ENCODE data around the gene PFDN4.

PFDN4 gene

GRCh38 chr20:54176610-54177009 lies 31.3 kb upstream of the PFDN4 start:
- Histone ChIP-seq H3K4me1 (ENCODE audit: control insufficient read depth, insufficient read depth, low read length, unreplicated experiment) (peaks cover 10% of the 10 kb centered on the region), H3K79me2 (ENCODE audit: control insufficient read depth, insufficient read depth, low read length, unreplicated experiment) (no peaks in the 10 kb centered on the region), H3K36me3 (ENCODE audit: insufficient read depth, low read length) (no peaks in the 10 kb centered on the region), H3K27ac (ENCODE audit: low read depth, low read length) (no peak overlapping the region), H3K4me3 (ENCODE audit: low read depth, low read length) (no peak overlapping the region), H2AFZ (ENCODE audit: low read length, unreplicated experiment) (no peak overlapping the region), H3K27me3 (ENCODE audit: insufficient read depth, low read length) (peaks cover 51% of the 10 kb centered on the region)

- Histone ChIP-seq H3K36me3 (ENCODE audit: insufficient read depth, low read length) (no peaks in the 10 kb centered on the region), H3K4me1 (ENCODE audit: control insufficient read depth, insufficient read depth, low read length, unreplicated experiment) (peaks cover 10% of the 10 kb centered on the region), H3K27me3 (ENCODE audit: insufficient read depth, low read length) (peaks cover 51% of the 10 kb centered on the region), H3K79me2 (ENCODE audit: control insufficient read depth, insufficient read depth, low read length, unreplicated experiment) (no peaks in the 10 kb centered on the region), H2AFZ (ENCODE audit: low read length, unreplicated experiment) (no peak overlapping the region), H3K27ac (ENCODE audit: low read depth, low read length) (no peak overlapping the region), H3K4me3 (ENCODE audit: low read depth, low read length) (no peak overlapping the region)
Measured at GRCh38 chr20:54177378-54177777, 30.5 kb upstream of the PFDN4 start.

- no peak overlapping the region for H3K27ac ChIP-seq (ENCODE audit: low read depth, low read length)
- peaks cover 10% of the 10 kb centered on the region for H3K4me1 ChIP-seq (ENCODE audit: control insufficient read depth, insufficient read depth, low read length, unreplicated experiment)
- H3K79me2 ChIP-seq (ENCODE audit: control insufficient read depth, insufficient read depth, low read length, unreplicated experiment) = no peaks in the 10 kb centered on the region
- peaks cover 51% of the 10 kb centered on the region for H3K27me3 ChIP-seq (ENCODE audit: insufficient read depth, low read length)
- H3K4me3 ChIP-seq (ENCODE audit: low read depth, low read length) = no peak overlapping the region
- H3K36me3 ChIP-seq (ENCODE audit: insufficient read depth, low read length) = no peaks in the 10 kb centered on the region
- no peak overlapping the region for H2AFZ ChIP-seq (ENCODE audit: low read length, unreplicated experiment)
Measured at GRCh38 chr20:54178256-54178655, 29.6 kb upstream of the PFDN4 start.

- Histone ChIP-seq H3K36me3 (ENCODE audit: insufficient read depth, low read length) (no peaks in the 10 kb centered on the region), H3K79me2 (ENCODE audit: control insufficient read depth, insufficient read depth, low read length, unreplicated experiment) (no peaks in the 10 kb centered on the region), H3K4me1 (ENCODE audit: control insufficient read depth, insufficient read depth, low read length, unreplicated experiment) (peaks cover under 1% of the 10 kb centered on the region), H3K27ac (ENCODE audit: low read depth, low read length) (no peak overlapping the region), H3K27me3 (ENCODE audit: insufficient read depth, low read length) (peaks cover 49% of the 10 kb centered on the region), H2AFZ (ENCODE audit: low read length, unreplicated experiment) (no peak overlapping the region), H3K4me3 (ENCODE audit: low read depth, low read length) (no peak overlapping the region)
Measured at GRCh38 chr20:54179946-54180345, 27.9 kb upstream of the PFDN4 start.

- Histone ChIP-seq H3K36me3 (ENCODE audit: insufficient read depth, low read length) (no peaks in the 10 kb centered on the region), H3K4me1 (ENCODE audit: control insufficient read depth, insufficient read depth, low read length, unreplicated experiment) (no peaks in the 10 kb centered on the region), H3K79me2 (ENCODE audit: control insufficient read depth, insufficient read depth, low read length, unreplicated experiment) (no peaks in the 10 kb centered on the region), H3K4me3 (ENCODE audit: low read depth, low read length) (no peak overlapping the region), H2AFZ (ENCODE audit: low read length, unreplicated experiment) (no peak overlapping the region), H3K27me3 (ENCODE audit: insufficient read depth, low read length) (peaks cover 58% of the 10 kb centered on the region), H3K27ac (ENCODE audit: low read depth, low read length) (no peak overlapping the region)
Measured at GRCh38 chr20:54180931-54181330, 27.0 kb upstream of the PFDN4 start.

GRCh38 chr20:54184071-54184470 lies 23.8 kb upstream of the PFDN4 start:
- Histone ChIP-seq H2AFZ (ENCODE audit: low read length, unreplicated experiment) (no peak overlapping the region), H3K27ac (ENCODE audit: low read depth, low read length) (no peak overlapping the region), H3K36me3 (ENCODE audit: insufficient read depth, low read length) (no peaks in the 10 kb centered on the region), H3K79me2 (ENCODE audit: control insufficient read depth, insufficient read depth, low read length, unreplicated experiment) (no peaks in the 10 kb centered on the region), H3K4me3 (ENCODE audit: low read depth, low read length) (no peak overlapping the region), H3K27me3 (ENCODE audit: insufficient read depth, low read length) (peaks cover 61% of the 10 kb centered on the region), H3K4me1 (ENCODE audit: control insufficient read depth, insufficient read depth, low read length, unreplicated experiment) (no peaks in the 10 kb centered on the region)

GRCh38 chr20:54184904-54185626 lies 22.8 kb upstream of the PFDN4 start:
- Histone ChIP-seq H3K36me3 (ENCODE audit: insufficient read depth, low read length) (no peaks in the 10 kb centered on the region), H3K4me3 (ENCODE audit: low read depth, low read length) (no peak overlapping the region), H3K27ac (ENCODE audit: low read depth, low read length) (no peak overlapping the region), H3K27me3 (ENCODE audit: insufficient read depth, low read length) (peaks cover 57% of the 10 kb centered on the region), H3K79me2 (ENCODE audit: control insufficient read depth, insufficient read depth, low read length, unreplicated experiment) (no peaks in the 10 kb centered on the region), H3K4me1 (ENCODE audit: control insufficient read depth, insufficient read depth, low read length, unreplicated experiment) (no peaks in the 10 kb centered on the region), H2AFZ (ENCODE audit: low read length, unreplicated experiment) (no peak overlapping the region)

GRCh38 chr20:54188132-54188849 lies 19.6 kb upstream of the PFDN4 start:
- H2AFZ ChIP-seq (ENCODE audit: low read length, unreplicated experiment) = no peak overlapping the region
- H3K27ac ChIP-seq (ENCODE audit: low read depth, low read length) = no peak overlapping the region
- no peaks in the 10 kb centered on the region for H3K4me1 ChIP-seq (ENCODE audit: control insufficient read depth, insufficient read depth, low read length, unreplicated experiment)

GRCh38 chr20:54189630-54190029 lies 18.3 kb upstream of the PFDN4 start:
- H3K4me1 ChIP-seq (ENCODE audit: control insufficient read depth, insufficient read depth, low read length, unreplicated experiment) = no peaks in the 10 kb centered on the region
- H3K27ac ChIP-seq (ENCODE audit: low read depth, low read length) = no peak overlapping the region
- H3K4me3 ChIP-seq (ENCODE audit: low read depth, low read length) = no peak overlapping the region
- H2AFZ ChIP-seq (ENCODE audit: low read length, unreplicated experiment) = no peak overlapping the region
- no peaks in the 10 kb centered on the region for H3K36me3 ChIP-seq (ENCODE audit: insufficient read depth, low read length)
- peaks cover 15% of the 10 kb centered on the region for H3K27me3 ChIP-seq (ENCODE audit: insufficient read depth, low read length)
- H3K79me2 ChIP-seq (ENCODE audit: control insufficient read depth, insufficient read depth, low read length, unreplicated experiment) = no peaks in the 10 kb centered on the region

More at GRCh38 chr20:54188132-54188849, 19.6 kb upstream of the PFDN4 start:
- Histone ChIP-seq H3K36me3 (ENCODE audit: insufficient read depth, low read length) (no peaks in the 10 kb centered on the region), H3K27me3 (ENCODE audit: insufficient read depth, low read length) (peaks cover 28% of the 10 kb centered on the region), H3K4me3 (ENCODE audit: low read depth, low read length) (no peak overlapping the region), H3K79me2 (ENCODE audit: control insufficient read depth, insufficient read depth, low read length, unreplicated experiment) (no peaks in the 10 kb centered on the region)

GRCh38 chr20:54190217-54190616 lies 17.7 kb upstream of the PFDN4 start:
- Histone ChIP-seq H3K36me3 (ENCODE audit: insufficient read depth, low read length) (no peaks in the 10 kb centered on the region), H3K4me1 (ENCODE audit: control insufficient read depth, insufficient read depth, low read length, unreplicated experiment) (no peaks in the 10 kb centered on the region), H3K27ac (ENCODE audit: low read depth, low read length) (no peak overlapping the region), H2AFZ (ENCODE audit: low read length, unreplicated experiment) (no peak overlapping the region), H3K79me2 (ENCODE audit: control insufficient read depth, insufficient read depth, low read length, unreplicated experiment) (no peaks in the 10 kb centered on the region), H3K4me3 (ENCODE audit: low read depth, low read length) (no peak overlapping the region), H3K27me3 (ENCODE audit: insufficient read depth, low read length) (peaks cover 10% of the 10 kb centered on the region; the same call in 1 of the 2 replicates)

- no peaks in the 10 kb centered on the region for H3K27me3 ChIP-seq (ENCODE audit: insufficient read depth, low read length)
- H3K27ac ChIP-seq (ENCODE audit: low read depth, low read length) = no peak overlapping the region
- H3K79me2 ChIP-seq (ENCODE audit: control insufficient read depth, insufficient read depth, low read length, unreplicated experiment) = no peaks in the 10 kb centered on the region
- no peaks in the 10 kb centered on the region for H3K36me3 ChIP-seq (ENCODE audit: insufficient read depth, low read length)
- no peak overlapping the region for H2AFZ ChIP-seq (ENCODE audit: low read length, unreplicated experiment)
- H3K4me3 ChIP-seq (ENCODE audit: low read depth, low read length) = no peak overlapping the region
- H3K4me1 ChIP-seq (ENCODE audit: control insufficient read depth, insufficient read depth, low read length, unreplicated experiment) = no peaks in the 10 kb centered on the region
Measured at GRCh38 chr20:54193817-54194216, 14.1 kb upstream of the PFDN4 start.
